RWPE2 (cell line): ENCODE measurements around the gene SPIN1.

ENCODE experiments used
- ATAC-seq: fragments of 200-7000 bp; cut with Tn5 transposase; 3 replicates; pipeline ENCODE4 v1.9.1; 2021; ENCODE audit warnings: low read depth
- DNase-seq: peaks from one replicate; pipeline ENCODE4 v3.0.0-alpha.2; 2020; ENCODE audit warnings: low spot score
- H3K27ac ChIP-seq: fragments of 450-650 bp; 2 replicates; pipeline ENCODE4 v1.5.1; 2017; ENCODE audit warnings: mild to moderate bottlenecking; ENCODE audit not compliant: poor library complexity, severe bottlenecking
- H3K27me3 ChIP-seq: fragments of 250-450 bp; sonication (Bioruptor Pico); 2 replicates; pipeline ENCODE4 v1.5.1; 2021; ENCODE audit warnings: mild to moderate bottlenecking, moderate library complexity; ENCODE audit not compliant: insufficient read depth, poor library complexity, severe bottlenecking
- H3K36me3 ChIP-seq: fragments of 250-450 bp; sonication (Bioruptor Pico); 2 replicates; pipeline ENCODE4 v1.5.1; 2020; ENCODE audit warnings: low read depth, mild to moderate bottlenecking, moderate library complexity
- H3K4me1 ChIP-seq: fragments of 250-450 bp; sonication (Bioruptor Pico); 2 replicates; pipeline ENCODE4 v1.5.1; 2021; ENCODE audit warnings: mild to moderate bottlenecking, moderate library complexity; ENCODE audit not compliant: insufficient read depth, poor library complexity, severe bottlenecking
- H3K4me3 ChIP-seq: fragments of 250-450 bp; sonication (Bioruptor Pico); 2 replicates; pipeline ENCODE4 v1.5.1; 2021; ENCODE audit warnings: mild to moderate bottlenecking, moderate library complexity; ENCODE audit not compliant: severe bottlenecking
- H3K9me3 ChIP-seq: fragments of 250-450 bp; sonication (Bioruptor Pico); 2 replicates; pipeline ENCODE4 v1.5.1; 2021; ENCODE audit warnings: mild to moderate bottlenecking, moderate library complexity; ENCODE audit not compliant: severe bottlenecking
- TF ChIP-seq, protein P1 (sequence below): fragments of 450-650 bp; IDR thresholded peaks from one replicate; pipeline ENCODE4 v1.5.1; 2017; ENCODE audit warnings: mild to moderate bottlenecking, moderate library complexity; ENCODE audit not compliant: poor library complexity, severe bottlenecking

The SPIN1 gene

DNA sequence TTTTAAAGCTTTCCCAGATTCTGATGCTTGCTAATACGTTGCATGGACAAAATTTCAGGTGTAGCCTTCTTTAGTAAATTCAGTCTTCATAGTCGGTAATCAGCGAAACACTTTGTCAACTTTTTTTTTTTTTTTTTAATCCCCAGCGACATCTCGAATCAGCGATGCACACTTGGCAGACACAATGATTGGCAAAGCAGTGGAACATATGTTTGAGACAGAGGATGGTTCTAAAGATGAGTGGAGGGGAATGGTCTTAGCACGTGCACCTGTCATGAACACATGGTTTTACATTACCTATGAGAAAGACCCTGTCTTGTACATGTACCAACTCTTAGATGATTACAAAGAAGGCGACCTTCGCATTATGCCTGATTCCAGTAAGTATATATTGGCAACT is 80.0 kb downstream of the SPIN1 start:
- H3K4me3 ChIP-seq, result no peak overlapping the region
- DNase-seq, result no peak
- no peaks in the 10 kb centered on the region for H3K9me3 ChIP-seq
- no peak overlapping the region for H3K27ac ChIP-seq
- H3K4me1 ChIP-seq, result peaks cover 36% of the 10 kb centered on the region
- no peak for ATAC-seq
- TF ChIP-seq, protein P1, sequence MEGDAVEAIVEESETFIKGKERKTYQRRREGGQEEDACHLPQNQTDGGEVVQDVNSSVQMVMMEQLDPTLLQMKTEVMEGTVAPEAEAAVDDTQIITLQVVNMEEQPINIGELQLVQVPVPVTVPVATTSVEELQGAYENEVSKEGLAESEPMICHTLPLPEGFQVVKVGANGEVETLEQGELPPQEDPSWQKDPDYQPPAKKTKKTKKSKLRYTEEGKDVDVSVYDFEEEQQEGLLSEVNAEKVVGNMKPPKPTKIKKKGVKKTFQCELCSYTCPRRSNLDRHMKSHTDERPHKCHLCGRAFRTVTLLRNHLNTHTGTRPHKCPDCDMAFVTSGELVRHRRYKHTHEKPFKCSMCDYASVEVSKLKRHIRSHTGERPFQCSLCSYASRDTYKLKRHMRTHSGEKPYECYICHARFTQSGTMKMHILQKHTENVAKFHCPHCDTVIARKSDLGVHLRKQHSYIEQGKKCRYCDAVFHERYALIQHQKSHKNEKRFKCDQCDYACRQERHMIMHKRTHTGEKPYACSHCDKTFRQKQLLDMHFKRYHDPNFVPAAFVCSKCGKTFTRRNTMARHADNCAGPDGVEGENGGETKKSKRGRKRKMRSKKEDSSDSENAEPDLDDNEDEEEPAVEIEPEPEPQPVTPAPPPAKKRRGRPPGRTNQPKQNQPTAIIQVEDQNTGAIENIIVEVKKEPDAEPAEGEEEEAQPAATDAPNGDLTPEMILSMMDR, result no peak
- H3K27me3 ChIP-seq, result no peaks in the 10 kb centered on the region
- peaks cover 51% of the 10 kb centered on the region for H3K36me3 ChIP-seq

DNA sequence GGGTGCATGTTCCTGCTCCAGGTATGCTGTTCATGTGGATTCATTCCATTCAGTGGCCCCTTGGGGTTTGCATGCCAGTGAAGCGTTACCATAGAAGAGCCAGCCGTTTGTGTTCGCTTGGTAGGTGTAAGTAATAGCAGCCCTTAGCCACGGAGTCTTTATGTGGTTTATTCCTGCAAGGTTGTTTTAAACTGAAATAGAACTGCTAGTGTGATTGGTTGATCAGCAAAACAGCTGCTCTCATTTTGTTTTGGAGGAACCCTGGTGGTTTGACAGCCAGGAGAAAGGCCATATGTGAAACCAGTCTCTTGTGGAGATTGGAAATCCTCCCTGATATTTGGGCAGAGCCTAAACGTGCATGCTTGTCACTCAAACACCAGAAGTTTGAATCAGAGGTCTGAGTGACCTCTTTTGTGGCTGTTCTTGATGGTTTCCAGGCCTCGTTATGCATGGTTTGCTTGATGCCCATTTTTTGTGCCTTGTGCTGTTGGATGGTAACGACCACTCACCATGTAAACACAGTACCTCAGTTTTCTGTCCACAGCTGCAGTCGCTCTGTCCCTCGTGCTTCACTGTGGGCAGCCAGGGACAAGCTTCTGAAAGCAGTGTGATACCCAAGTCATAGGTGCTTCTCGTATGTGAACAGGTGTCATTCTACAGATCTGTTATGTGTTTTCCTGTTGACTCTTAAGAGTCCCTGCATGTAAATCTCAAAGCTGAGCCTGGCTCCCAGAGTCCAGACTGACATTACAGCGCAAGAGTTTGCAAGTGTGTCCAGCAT is 88.4 kb downstream of the SPIN1 start:
- DNase-seq, result no peak

DNA sequence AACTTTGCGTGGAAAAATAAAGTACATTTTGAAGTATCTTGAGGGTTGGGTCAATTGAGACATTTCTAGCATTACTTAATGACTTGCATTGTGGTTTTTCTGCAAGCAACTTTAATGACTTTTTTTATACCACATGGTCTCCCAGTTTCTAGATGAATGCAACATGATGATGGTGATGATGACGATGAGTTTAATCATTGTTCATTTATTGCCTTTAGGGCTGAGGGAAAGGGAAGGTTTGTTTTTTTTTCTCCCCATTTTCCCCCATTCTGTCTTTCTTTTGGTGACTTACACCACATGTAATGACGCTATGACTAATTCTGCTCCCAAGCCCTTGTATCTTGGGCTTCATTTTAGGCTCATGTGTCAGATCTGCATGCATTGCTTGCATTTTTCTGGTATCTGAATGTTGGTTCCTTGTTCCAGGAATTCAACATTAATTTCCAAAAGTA is 89.1 kb downstream of the SPIN1 start:
- TF ChIP-seq, protein P1, result no peak
- peaks cover 37% of the 10 kb centered on the region for H3K4me1 ChIP-seq
- H3K9me3 ChIP-seq, result no peaks in the 10 kb centered on the region
- H3K27me3 ChIP-seq, result no peaks in the 10 kb centered on the region
- no peak overlapping the region for H3K4me3 ChIP-seq
- DNase-seq (no peak), ATAC-seq (peak; percentile 88)
- peaks cover 61% of the 10 kb centered on the region for H3K36me3 ChIP-seq
- H3K27ac ChIP-seq, result peak overlapping the region; percentile 90

More for the DNA sequence above, 88.4 kb downstream of the SPIN1 start:
- Histone ChIP-seq H3K36me3 (peaks cover 63% of the 10 kb centered on the region), H3K27me3 (no peaks in the 10 kb centered on the region), H3K9me3 (no peaks in the 10 kb centered on the region), H3K4me3 (no peak overlapping the region), H3K4me1 (peaks cover 37% of the 10 kb centered on the region), H3K27ac (peak overlapping the region; percentile 90)
- no peak; the same call in 2 of the 3 replicates for ATAC-seq
- TF ChIP-seq, protein P1, result no peak

DNA sequence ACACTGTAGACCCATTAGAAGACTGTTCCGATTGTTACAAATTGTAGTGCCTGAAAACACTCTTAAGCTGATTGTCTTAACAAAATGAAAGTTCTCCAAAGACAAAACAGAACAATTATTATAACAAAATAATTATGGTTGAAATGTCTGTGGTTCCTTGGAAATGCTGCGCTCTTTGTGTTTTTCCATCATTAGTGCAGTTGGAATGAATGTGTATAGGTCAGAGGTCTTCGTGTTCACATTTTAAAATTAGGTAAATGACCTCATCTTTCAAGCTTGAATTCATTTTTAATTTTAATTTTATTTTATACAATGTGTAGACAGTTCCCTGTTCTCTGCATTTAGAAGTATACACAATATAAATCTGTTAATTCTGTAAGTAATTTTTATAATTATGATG is 90.0 kb downstream of the SPIN1 start:
- TF ChIP-seq, protein P1, result no peak
- Histone ChIP-seq H3K4me3 (no peak overlapping the region), H3K36me3 (peaks cover 61% of the 10 kb centered on the region), H3K27me3 (no peaks in the 10 kb centered on the region), H3K4me1 (peaks cover 37% of the 10 kb centered on the region), H3K9me3 (no peaks in the 10 kb centered on the region), H3K27ac (peak overlapping the region; percentile 90)
- no peak for ATAC-seq
- no peak for DNase-seq

DNA sequence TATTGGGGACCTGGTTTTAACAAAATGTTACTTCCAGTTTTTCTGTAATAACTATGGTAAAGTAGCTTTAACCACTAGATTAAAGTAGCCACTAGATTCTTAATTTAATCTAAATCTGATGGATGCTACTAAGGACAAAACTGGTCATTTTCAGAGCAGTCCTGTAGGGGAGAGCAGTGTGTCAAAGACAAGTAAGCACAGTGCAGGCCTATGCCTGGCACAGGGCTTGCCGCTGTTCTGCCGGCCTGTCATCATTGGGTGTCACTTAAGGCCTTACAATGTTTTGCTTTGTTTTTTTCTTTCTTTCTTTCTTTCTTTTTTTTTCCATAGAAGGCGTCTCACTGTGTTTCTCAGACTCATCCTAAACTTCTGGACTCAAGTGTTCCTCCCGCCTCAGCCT is 93.7 kb downstream of the SPIN1 start:
- Histone ChIP-seq H3K36me3 (peaks cover 52% of the 10 kb centered on the region), H3K9me3 (no peaks in the 10 kb centered on the region), H3K4me1 (peaks cover 24% of the 10 kb centered on the region), H3K27ac (no peak overlapping the region), H3K4me3 (no peak overlapping the region), H3K27me3 (no peaks in the 10 kb centered on the region)
- no peak for ATAC-seq
- TF ChIP-seq, protein P1, result no peak
- no peak for DNase-seq
